Fibroblast of skin of left biceps (primary cell): Measurements from ENCODE around the gene CYTL1.
"Not testable (repeated sequence)": the region's sequence is repeated elsewhere in the genome, so short reads cannot be mapped to it uniquely, and the experiment has no call there.

Source experiments
- DNase-seq, 2 experiments: peaks; one replicate each; pipeline ENCODE4 v3.0.0-alpha.2; 2013; ENCODE audit warnings: low read depth in 2 of 2

CYTL1 gene

GRCh38 chr4:5033281-5033841 lies 14.1 kb upstream of the CYTL1 start:
- no peak for DNase-seq

GRCh38 chr4:5032813-5033212 lies 13.6 kb upstream of the CYTL1 start:
- DNase-seq, result no peak

GRCh38 chr4:5030927-5031326 lies 11.7 kb upstream of the CYTL1 start:
- DNase-seq, result no peak

DNA sequence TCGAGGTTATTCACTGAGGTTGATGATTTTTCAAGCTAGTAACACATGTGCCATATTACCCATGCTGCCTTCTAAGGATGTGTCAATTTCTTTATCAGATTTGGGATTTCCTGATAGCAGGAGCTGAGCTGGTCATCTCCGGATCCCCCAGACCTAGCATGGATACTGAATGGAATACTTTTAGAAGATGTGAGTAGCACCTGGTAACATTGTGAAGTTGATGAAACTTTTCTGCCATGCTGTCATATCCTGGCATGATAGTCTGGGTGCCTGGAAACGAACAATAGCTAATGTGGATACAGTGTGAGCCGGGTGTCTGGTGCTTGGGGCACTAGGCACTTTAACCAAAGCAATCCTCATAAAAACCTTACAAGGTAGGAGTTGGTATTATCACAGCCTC lies 11.0 kb upstream of the CYTL1 start:
- no peak for DNase-seq

DNA sequence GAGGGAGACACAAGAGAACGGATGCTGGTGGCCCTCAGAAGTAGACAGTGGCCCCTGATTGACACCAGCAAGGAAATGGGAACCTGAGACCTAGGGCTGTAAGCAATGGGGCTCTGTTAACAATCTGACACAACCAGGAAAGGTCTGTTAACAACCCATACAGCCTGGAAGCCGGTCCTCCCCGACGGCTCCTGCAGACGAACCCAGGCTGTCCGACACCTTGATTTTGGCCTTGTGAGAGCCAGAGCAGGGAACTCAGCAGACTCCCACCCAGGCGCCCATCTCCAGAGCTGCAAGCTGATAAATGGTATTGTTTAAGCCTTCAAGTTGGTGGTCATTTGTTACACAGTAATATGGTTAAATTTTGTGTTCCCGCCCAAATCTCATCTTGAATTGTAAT lies 10.2 kb upstream of the CYTL1 start:
- DNase-seq, result no peak

DNA sequence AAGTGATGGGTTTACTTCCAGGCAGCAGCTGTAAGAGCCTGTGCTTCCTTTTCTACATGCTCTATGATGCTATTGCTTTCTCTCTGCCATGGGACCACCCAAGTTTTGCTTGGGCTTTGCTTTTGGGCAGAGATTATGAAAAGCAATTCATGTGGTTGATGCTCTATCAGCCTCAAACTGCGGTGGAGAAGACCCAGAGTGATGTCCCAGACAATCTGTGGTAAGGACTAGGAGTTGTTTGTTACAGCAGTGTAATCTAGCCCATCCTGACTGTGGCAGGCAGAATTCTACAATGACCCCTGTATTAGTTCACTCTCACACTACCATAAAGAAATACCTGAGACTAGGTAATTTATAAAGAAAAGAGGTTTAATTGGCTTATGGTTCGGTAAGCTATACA lies 9.2 kb upstream of the CYTL1 start:
- DNase-seq, result no peak

DNA sequence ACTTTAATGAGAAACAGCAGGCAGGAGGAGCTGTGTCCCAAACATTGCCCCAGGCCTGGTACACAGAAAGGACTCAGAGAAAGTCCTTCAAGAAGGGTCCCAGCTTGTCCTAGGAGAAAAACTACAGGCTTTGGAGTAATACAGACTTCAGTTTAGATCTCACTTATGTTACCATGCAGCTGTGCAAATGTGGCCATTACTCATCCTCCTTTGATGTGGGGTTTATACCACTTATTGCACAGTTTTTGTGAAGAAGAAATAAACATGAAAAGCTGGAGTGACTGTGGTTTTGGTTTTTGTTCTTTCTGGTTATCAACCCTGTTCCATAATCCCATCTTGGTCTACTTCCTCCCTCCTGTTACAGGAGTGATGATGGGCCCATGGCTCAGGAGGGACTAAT lies 8.1 kb upstream of the CYTL1 start:
- DNase-seq, result no peak

GRCh38 chr4:5026371-5026770 lies 7.1 kb upstream of the CYTL1 start:
- no peak for DNase-seq

GRCh38 chr4:5024673-5025072 lies 5.4 kb upstream of the CYTL1 start:
- no peak for DNase-seq

GRCh38 chr4:5021546-5021945 lies 2.3 kb upstream of the CYTL1 start:
- DNase-seq, result no peak

GRCh38 chr4:5020341-5020740 lies 1.1 kb upstream of the CYTL1 start:
- no peak for DNase-seq

DNA sequence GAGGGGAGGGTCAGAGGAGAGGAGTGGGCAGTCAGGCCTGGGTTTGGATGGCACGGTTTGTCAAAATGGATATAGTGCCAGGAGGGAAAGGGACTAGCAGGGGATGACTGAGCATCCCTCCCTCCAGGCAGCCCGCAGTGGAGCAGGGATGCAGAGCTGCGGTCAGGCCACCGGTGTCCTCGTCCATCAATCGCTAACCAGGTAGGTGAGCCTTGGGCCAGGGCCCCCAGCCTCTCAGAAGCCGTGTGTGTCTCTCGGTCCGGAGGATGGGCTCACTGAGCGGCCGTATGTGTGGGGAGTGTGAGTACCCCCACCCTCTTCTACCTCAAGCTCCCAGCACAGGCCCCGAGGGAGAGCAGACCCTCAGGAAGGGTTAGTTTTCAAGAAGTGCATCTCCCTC lies 538 bp upstream of the CYTL1 start:
- DNase-seq, result no peak

GRCh38 chr4:5018603-5019002 lies 655 bp downstream of the CYTL1 start:
- DNase-seq, result no peak

DNA sequence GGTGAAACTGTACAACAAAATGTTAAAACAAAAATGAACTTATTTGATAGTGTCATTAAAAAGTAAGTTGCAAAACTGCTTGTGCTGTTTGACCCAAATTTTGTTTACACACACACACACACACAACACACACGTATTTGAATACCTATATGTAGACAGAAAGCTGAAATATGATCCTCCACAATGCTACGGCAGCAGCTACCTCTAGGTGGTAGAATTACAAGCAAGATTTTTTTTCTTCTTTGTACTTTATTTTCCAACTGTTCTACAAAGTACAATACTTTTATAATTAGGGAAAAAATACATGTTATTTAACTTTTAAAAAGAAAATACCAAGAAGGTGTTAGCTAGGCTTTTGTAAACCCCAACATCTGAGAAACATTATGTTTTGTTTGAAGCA lies 1.2 kb downstream of the CYTL1 start:
- no peak for DNase-seq

GRCh38 chr4:5014007-5014682 lies 5.1 kb downstream of the CYTL1 start:
- DNase-seq, result no peak

- DNase-seq, result no peak
Observed at GRCh38 chr4:5012958-5013357, 6.3 kb downstream of the CYTL1 start.

- no peak for DNase-seq
Observed at GRCh38 chr4:5012244-5012898, 6.9 kb downstream of the CYTL1 start.

DNA sequence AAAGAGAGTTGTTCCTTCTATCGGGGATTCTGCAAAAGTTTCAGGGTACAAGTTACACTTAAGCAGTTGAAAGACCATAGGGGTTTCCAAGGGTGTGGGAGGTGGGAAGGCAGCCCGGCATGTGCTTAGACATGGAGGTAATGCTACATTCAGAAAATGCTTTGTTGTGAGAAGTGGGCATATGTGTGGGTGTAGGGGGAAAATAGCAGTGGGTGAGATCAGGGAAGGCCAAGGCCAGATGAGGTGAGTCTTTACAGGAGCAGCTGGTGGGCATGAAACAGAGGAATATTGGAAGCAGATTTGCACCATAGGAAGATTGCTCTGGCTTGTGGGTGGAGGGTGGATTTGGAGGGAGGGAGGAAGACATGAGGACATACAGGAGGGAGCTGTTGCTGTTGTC lies 8.3 kb downstream of the CYTL1 start:
- no peak for DNase-seq

- DNase-seq, result no peak
Observed at GRCh38 chr4:5009796-5010195, 9.5 kb downstream of the CYTL1 start.

- not testable (repeated sequence) for DNase-seq
Observed at GRCh38 chr4:5006932-5007331, 12.3 kb downstream of the CYTL1 start.

GRCh38 chr4:5004496-5004895 lies 14.8 kb downstream of the CYTL1 start:
- DNase-seq, result no peak

GRCh38 chr4:5003918-5004317 lies 15.3 kb downstream of the CYTL1 start:
- DNase-seq, result no peak

GRCh38 chr4:5003372-5003857 lies 15.8 kb downstream of the CYTL1 start:
- no peak for DNase-seq
